Kidney (tissue), 14 donors: ENCODE results near the gene PPP2R2D. TPM values are rescaled to one million over a fixed set of nuclear protein-coding genes. Genes with fewer than 3 reads are reported as not detected.
A peak's percentile ranks its signal among the peaks of the same experiment; 100 is the strongest.

ENCODE experiments used
- DNase-seq, 5 donors: peaks; one replicate each; pipeline ENCODE4 v3.0.0-alpha.2; 2013 to 2020
- FAIRE-seq: peaks from 2 replicates; lab custom pipeline; 2012; peaks lifted over from hg19 to GRCh38; lab: Jason Lieb, UNC
- H3K27ac ChIP-seq, 2 donors: one replicate each; pipeline ENCODE4 v1.7.0; 2013; ENCODE audit warnings: low read depth in 2 of 2, low read length in 2 of 2, inconsistent platforms in 1 of 2
- H3K27me3 ChIP-seq: one replicate; pipeline ENCODE4 v1.7.1; 2013; ENCODE audit warnings: low read length, inconsistent platforms; ENCODE audit not compliant: control insufficient read depth, insufficient read depth
- H3K36me3 ChIP-seq, 3 donors: one replicate each; pipeline versions ENCODE4 v1.7.0 to v1.7.1; 2013; ENCODE audit warnings: low read length in 3 of 3, control low read depth in 1 of 3, inconsistent platforms in 1 of 3; ENCODE audit not compliant: insufficient read depth in 3 of 3, control insufficient read depth in 2 of 3
- H3K4me1 ChIP-seq, 3 donors: one replicate each; pipeline versions ENCODE4 v1.7.0 to v1.7.1; 2013; ENCODE audit warnings: low read length in 3 of 3, inconsistent platforms in 1 of 3, low read depth in 1 of 3; ENCODE audit not compliant: control insufficient read depth in 2 of 3, insufficient read depth in 2 of 3
- H3K4me3 ChIP-seq, 3 donors: one replicate each; pipeline versions ENCODE4 v1.7.0 to v1.8.1; 2013; ENCODE audit warnings: low read length in 3 of 3, control low read depth in 1 of 3, inconsistent platforms in 1 of 3
- H3K9ac ChIP-seq, 3 donors: one replicate each; pipeline versions ENCODE4 v1.7.0 to v1.7.1; 2013; ENCODE audit warnings: low read length in 3 of 3, control low read depth in 1 of 3, inconsistent platforms in 1 of 3
- H3K9me3 ChIP-seq, 3 donors: one replicate each; pipeline versions ENCODE4 v1.7.0 to v1.7.1; 2013; ENCODE audit warnings: low read length in 3 of 3, control low read depth in 1 of 3, inconsistent platforms in 1 of 3; ENCODE audit not compliant: control insufficient read depth in 2 of 3, insufficient read depth in 1 of 3
- intact Hi-C: fragments of 100-400 bp; cut with DNase I; formaldehyde crosslinking; loops from one replicate; pipeline ENCODE4 v1.11.1; 2022
- polyA plus RNA-seq: library from polyadenylated mRNA; stranded (reverse); fragments of 350-450 nt; fragmentation: Illumina TruSeq; extraction: RNeasy Lipid Tissue Mini Kit (QIAGEN cat#74804); gene quantifications from one replicate; pipeline ENCODE4 v1.2.3, GENCODE V29; 2014; ENCODE audit warnings: low read depth, low replicate concordance; ENCODE audit not compliant: insufficient read depth
- total RNA-seq: library from RNA; stranded (reverse); fragmentation: NEBNext Ultra II Directional; extraction: Animal tissue kit (Norgen Biotek cat#: 25700); gene quantifications from one replicate; pipeline ENCODE4 v1.2.1, GENCODE V29; 2021
- TF ChIP-seq, protein P1 (sequence below): IDR thresholded peaks from 3 replicates; pipeline ENCODE4 v1.5.1; 2012; ENCODE audit warnings: mild to moderate bottlenecking, moderate library complexity, borderline replicate concordance; ENCODE audit not compliant: insufficient read depth; ENCODE audit errors: extremely low read depth
- donor health status: control.
- donor health status: control.
- donor health status: control.
- donor health status: control.
- donor health status: control.
- donor health status: DM: yes; HTN: yes; CAD: no.
- donor health status: Normal renal cell carcinoma (clear cell type).

The PPP2R2D gene
- total and polyA plus RNA-seq, 2 donors from 2014 or later, result 28.3 to 34.8 TPM

DNA sequence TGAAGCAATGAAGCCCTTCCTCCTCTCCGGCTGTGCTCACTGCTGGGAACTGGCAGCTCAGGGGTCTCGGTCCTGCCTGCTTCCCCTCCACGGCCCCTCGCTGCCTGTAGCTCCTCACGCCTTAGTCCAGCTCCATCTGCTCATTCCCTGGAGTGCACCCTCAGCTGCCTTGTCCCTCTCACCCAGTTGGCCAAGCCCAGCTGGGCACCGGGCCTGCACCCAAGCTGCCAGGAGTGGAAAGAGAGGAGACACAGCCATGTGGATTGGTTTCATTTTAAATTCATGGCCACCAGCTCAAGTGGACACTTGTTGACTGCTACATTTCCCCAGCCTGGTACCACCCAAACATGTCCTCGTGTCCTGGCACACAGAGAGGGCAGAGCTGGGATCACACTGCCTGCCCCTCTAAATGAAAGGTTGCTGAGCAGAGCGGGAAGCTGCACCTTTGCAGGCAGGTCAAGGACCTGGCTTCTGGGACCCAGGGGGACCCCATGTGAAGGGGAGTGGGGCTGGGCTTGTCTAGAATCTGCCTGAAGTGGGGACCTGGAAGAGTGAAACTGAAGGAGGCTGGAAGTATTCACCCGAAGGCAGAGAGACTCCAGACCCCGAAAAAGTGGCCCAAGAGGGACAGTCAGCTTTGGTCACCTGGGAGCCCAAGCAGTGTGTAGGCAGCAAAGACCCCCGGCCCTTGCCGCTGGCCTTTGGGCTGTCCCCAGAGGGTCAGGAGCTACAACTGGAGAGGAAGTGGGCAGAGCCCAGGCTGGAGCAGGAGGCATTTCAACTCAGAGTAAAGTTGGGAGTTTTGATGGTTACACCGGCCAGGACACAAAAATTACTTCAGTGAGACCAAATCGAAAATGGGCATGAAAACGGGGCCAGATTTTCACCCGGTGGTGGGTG is 95.9 kb downstream of the PPP2R2D start:
- no peaks in the 10 kb centered on the region for H3K27me3 ChIP-seq
- intact Hi-C loops, result no loop called here
- TF ChIP-seq, protein P1, sequence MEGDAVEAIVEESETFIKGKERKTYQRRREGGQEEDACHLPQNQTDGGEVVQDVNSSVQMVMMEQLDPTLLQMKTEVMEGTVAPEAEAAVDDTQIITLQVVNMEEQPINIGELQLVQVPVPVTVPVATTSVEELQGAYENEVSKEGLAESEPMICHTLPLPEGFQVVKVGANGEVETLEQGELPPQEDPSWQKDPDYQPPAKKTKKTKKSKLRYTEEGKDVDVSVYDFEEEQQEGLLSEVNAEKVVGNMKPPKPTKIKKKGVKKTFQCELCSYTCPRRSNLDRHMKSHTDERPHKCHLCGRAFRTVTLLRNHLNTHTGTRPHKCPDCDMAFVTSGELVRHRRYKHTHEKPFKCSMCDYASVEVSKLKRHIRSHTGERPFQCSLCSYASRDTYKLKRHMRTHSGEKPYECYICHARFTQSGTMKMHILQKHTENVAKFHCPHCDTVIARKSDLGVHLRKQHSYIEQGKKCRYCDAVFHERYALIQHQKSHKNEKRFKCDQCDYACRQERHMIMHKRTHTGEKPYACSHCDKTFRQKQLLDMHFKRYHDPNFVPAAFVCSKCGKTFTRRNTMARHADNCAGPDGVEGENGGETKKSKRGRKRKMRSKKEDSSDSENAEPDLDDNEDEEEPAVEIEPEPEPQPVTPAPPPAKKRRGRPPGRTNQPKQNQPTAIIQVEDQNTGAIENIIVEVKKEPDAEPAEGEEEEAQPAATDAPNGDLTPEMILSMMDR, result no peak
- H3K36me3 ChIP-seq, result no peaks in the 10 kb centered on the region
- no peak overlapping the region for H3K9ac ChIP-seq
- no peaks in the 10 kb centered on the region for H3K9me3 ChIP-seq
- no peak overlapping the region for H3K4me3 ChIP-seq
- FAIRE-seq (no peak), DNase-seq (peak in 1 of 5 donors; percentile 59)
- H3K27ac ChIP-seq, result no peak overlapping the region
- H3K4me1 ChIP-seq, result peaks cover 0 to 6% (median 2%) of the 10 kb centered on the region in 3 donors

DNA sequence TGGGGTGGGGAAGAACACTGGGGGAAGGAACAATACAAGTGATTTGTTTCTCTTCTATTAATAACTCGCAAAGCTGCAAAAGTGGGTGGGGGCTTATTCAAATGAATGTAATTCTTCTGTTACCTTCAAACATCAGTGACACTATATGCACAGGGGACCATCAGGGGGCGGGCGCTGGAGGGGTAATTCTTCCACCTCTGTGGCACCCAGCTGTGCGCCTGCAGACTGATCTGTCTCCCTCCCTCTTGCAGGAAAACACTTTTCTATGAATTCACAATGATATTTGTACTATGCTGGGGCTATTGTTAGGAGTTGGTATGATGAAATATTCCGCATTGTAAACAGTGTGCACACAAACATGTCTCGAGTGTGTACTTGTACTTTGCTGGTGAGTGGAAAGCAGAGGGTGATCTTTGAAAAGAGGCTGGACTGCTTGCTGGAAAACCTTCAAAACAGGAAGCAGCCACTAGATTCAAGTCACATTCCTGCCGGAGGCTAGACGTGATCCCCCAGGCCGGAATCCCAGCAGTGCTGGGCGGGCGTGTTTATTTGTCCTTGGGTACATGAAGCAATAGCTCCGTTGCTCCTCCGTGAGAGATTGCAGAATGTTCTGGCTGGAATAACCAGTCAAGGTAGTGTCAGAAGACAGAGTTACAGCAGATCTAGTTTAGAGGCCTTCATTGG is 96.7 kb downstream of the PPP2R2D start:
- Histone ChIP-seq H3K27ac (peak overlapping the region; percentile 2 to 16), H3K27me3 (no peaks in the 10 kb centered on the region), H3K36me3 (no peaks in the 10 kb centered on the region), H3K9ac (peak overlapping the region in 1 of 3 donors; percentile 6), H3K4me3 (no peak overlapping the region), H3K4me1 (peaks cover 0 to 6% (median 2%) of the 10 kb centered on the region in 3 donors), H3K9me3 (no peaks in the 10 kb centered on the region)
- DNase-seq (peak in 4 of 5 donors; percentile 51 to 90 (median 70)), FAIRE-seq (no peak)
- intact Hi-C loops, result no loop called here
- TF ChIP-seq, protein P1, result no peak

DNA sequence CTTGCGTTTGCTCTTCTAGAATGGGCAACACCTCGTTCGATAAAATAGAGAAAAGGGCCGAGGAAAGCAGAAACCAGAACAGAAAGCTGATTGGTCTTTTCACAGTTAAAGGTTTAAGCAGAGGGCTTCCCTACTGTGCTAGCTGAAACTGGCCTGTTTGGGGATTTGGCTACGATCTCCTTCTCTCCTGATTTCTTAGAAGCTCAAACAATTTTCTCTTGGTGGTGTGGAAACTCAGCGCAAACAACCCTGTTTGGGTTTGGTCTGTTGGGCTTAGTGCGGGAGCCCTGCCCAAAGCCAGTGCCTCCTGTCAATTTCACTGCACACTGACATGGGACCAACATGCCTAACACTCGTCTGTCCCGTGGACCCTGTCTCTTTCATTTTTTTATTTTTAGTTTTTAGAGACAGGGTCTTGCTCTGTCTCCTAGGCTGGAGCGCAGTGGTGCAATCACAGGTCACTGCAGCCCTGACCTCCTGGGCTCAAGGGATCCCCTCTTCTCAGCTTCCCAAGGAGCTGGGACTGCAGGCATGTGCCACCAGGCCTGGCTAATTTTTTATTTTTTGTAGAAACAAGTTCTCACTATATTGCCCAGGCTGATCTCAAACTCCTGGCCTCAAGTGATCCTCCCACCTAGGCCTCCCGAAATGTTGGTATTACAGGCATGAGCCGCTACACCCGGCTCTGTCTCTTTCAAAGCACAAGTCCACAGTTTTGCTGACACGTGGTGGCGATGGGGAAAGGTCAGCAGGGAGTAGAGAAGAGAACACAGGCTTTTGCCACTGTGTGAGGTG is 97.4 kb downstream of the PPP2R2D start:
- FAIRE-seq (no peak), DNase-seq (no peak)
- no peaks in the 10 kb centered on the region for H3K27me3 ChIP-seq
- H3K9me3 ChIP-seq, result no peaks in the 10 kb centered on the region
- H3K4me3 ChIP-seq, result no peak overlapping the region
- peak overlapping the region; percentile 2 to 16 for H3K27ac ChIP-seq
- H3K4me1 ChIP-seq, result peaks cover 0 to 6% (median 2%) of the 10 kb centered on the region in 3 donors
- no peaks in the 10 kb centered on the region for H3K36me3 ChIP-seq
- TF ChIP-seq, protein P1, result no peak
- intact Hi-C loops, result no loop called here
- H3K9ac ChIP-seq, result peak overlapping the region in 1 of 3 donors; percentile 6
